ENCODE results near the gene TUT7.
"Not testable (repeated sequence)": the region's sequence is repeated elsewhere in the genome, so short reads cannot be mapped to it uniquely, and the experiment has no call there.

Gene TUT7

GRCh38 chr9:86303316-86303975 lies 50.8 kb downstream of the TUT7 start:
- no peak for DNase-seq

GRCh38 chr9:86301686-86302085 lies 52.5 kb downstream of the TUT7 start:
- DNase-seq, result no peak

- no peak for DNase-seq
Observed at GRCh38 chr9:86300701-86301100, 53.5 kb downstream of the TUT7 start.

GRCh38 chr9:86298873-86299272 lies 55.3 kb downstream of the TUT7 start:
- no peak for DNase-seq

- DNase-seq, result not testable (repeated sequence)
Observed at GRCh38 chr9:86290341-86290740, 63.9 kb downstream of the TUT7 start.

DNA sequence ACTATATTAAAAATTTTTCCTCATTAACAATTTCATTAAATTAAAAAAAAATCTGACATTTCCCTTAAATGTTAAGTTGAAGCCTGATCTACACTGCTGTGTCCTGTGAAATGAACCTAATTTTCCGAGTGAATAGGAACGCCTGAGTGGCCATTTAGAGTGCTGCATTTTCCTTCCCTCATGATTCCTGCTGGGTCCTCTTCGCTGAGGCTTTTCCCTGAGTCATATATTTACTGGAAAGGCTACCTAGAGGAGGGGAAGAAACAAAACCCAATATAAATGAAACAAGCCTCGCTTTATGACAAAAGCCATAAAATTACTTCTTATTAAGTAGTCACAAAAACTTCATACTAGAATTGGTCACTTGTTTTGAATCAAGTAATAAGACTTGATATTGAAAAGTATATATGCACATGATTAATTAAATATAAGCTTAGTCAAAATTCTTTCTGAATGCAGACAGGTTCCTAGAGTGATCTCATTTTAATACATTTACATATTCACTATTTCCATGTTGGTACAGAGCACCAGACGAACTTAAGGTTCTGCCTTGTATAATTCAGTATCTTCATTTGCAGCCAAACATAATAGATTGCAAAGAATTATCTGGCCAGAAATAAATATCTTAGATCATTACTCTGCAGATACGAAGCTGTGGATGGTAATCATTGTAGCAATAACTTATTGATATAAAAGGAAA lies 65.6 kb downstream of the TUT7 start:
- no peak for DNase-seq

- peak in 1 of 2 experiments; percentile 37 for DNase-seq
Observed at GRCh38 chr9:86287013-86287412, 67.2 kb downstream of the TUT7 start.

DNA sequence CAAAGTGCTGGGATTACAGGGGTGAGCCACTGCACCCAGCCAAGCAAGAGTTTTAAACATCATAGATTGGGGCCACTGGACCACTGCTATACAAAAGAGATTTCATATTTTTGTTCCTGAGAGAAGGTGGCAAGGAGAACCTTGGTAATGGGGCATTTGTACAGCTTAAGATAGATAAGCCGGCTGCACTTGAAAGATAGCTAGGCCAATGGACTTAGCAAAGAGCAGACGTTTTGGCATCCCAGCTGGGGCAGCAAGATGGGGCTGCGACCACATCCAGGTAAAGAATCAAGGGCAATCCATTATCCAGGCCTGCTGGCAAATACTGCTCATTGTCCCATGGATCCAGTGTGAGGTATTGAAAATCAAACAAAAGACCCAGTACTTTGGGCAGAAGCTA lies 67.9 kb downstream of the TUT7 start:
- DNase-seq, result no peak

- no peak for DNase-seq
Observed at GRCh38 chr9:86285261-86285660, 68.9 kb downstream of the TUT7 start.

DNA sequence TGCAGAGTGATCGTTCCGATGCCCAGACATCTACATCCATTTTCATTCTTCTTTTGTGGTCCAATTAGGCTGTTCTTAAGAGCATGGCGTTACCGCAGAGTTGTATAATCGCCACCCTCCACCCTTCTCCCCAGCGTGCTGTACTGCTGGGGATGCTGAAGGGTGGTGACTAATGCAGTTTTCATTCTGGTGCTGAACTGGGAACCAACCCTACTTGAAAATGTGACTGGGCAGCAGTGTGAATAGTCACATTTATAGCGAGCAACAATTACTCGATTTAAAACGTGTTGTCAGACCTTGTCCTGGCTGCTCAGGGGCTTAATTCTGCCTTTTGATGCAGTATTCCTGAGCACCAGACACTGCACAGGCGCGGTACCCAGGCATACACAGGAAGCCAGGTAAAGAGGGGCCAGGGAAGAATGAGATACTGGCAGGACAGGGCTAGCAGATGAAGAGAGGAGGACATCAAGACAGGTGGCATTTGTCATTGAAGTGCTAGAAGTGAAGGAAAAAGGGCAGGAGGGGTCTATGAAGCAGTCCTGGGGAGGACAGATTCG lies 71.2 kb downstream of the TUT7 start:
- peak in 1 of 2 experiments; percentile 49 for DNase-seq

- peak; percentile 79 to 89 for DNase-seq
Observed at GRCh38 chr9:86282077-86282978, 71.9 kb downstream of the TUT7 start, which contains the start of gene ISCA1. Gene ISCA1, minus strand, starts transcription at chr9:86282538. Its CDS starts 80 bp downstream, at chr9:86282458.

GRCh38 chr9:86281593-86282076 lies 72.6 kb downstream of the TUT7 start:
- peak in 1 of 2 experiments; percentile 33 for DNase-seq

DNA sequence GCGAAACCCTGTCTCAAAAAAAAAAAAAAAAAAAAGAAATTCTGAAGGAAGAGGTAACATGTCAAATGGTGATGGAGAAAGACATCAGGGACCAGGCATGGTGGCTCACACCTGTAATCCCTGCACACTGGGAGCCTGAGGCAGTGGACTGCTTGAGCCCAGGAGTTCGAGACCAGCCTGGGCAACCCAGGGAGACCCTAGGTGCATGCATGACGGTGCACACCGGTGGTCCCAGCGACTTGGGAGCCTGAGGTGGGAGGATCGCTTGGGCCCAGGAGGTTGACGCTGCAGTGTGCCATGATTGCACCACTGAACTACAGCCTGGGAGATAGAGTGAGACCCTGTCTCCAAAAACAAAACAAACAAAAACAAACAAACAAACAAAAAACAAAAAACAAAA lies 73.6 kb downstream of the TUT7 start:
- DNase-seq, result no peak

DNA sequence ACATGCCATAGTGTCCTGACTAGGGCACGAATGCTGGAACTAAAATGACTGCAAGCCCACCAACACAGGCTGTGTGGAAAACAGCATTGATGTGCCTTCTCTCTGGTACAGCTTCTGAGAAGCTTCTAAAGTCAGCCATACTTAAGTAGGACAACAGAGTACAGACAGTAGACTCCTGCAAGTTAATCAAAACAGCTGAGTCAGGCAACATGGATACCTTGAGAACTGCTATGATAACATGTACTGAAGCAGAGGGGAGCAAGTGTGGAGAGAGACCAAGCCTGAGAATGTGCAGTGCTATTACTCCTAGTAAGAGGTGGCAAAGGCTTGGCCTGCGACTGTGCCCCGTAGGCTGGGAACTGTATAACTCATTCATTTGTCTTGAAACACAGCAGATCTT lies 74.4 kb downstream of the TUT7 start:
- no peak for DNase-seq

DNA sequence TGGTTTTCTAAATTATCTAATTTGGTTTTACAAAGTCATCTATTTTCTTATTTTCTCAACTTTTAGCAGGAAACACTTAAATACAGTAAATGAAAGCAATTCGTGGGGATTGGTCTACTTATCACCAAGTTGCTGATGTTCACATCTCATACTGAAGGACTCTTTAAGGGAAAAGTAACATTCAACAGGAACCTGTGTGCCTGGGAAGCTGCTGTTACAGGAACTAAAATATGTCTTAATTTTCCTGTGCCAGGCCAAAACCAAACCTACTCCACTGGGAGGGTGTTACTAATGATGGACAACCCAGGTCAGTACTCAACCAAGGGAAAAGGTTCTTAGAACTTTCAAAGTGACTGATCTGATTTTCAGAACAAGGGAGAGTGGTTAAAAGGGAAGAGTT lies 77.1 kb downstream of the TUT7 start:
- no peak for DNase-seq

DNA sequence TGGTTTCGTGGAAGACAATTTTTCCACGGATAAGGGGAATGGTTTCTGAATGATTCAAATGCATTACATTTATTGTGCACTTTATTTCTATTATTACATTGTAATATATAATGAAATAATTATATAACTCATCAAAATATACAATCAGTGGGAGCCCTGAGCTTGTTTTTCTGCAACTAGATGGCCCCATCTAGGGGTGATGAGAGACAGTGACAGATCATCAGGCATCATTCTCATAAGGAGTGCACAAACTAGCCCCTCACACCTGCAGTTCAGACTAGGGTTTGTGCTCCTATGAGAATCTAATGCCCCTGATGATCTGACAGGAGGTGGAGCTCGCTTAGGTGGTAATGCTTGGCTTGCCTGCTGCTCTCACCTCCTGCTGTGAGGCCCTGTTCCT lies 78.2 kb downstream of the TUT7 start:
- no peak for DNase-seq

DNA sequence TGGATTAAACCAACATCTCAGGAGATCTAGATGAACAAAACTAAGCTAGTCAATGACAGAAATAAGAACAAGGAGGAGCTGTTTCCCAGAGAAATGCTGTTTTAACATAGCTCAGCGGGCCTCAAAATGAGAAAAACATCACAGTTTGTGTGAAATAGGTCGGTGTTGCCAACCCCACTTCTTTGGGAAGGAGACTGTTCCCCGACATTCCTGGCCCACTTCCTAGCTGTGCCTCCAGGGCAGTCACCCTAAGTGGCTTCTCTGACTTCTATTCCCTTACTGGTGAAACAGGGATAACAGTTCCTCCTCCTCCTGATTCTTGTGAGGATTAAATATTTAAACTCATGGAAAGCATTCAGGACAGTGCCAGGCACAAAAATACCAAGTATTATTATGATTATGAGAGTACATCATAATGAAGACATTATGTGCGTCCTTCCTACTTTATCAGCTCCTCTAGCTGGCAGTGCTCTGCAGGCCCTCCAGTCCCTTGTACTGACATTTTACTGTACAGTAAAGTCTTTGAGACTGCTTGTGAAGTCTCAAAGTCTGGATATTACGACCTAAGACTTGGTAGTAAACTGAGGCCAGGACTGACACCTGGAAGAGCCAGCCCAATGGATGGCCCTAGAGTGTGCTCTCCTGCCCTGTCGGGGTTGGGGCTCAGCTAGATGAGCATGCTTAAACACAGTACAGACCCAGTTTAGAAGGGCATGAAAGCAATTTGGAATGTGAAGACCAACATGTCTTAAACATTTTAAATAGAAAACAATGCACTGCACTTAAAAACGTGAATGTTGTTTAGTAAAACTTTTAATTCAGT lies 79.2 kb downstream of the TUT7 start:
- DNase-seq, result no peak

DNA sequence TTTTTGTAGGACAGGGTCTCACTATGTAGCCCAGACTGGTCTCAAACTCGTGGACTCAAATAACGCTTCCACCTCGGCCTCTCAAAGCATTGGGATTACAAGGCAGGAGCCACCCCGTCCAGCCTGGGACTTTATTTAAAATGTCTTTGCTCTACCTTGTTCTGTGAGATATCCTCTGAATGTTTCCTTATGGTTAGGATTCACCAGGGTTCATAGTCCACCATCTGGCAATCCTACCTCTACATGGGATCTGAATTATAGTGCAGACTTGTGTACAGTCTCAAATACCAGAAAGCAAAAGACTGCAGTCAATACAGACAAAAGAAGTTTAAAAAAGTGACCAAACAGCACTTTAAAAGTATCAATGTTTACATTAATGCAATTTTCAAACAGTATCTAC lies 82.0 kb downstream of the TUT7 start:
- DNase-seq, result no peak

- no peak for DNase-seq
Observed at GRCh38 chr9:86263876-86264275, 90.3 kb downstream of the TUT7 start.

- DNase-seq, result no peak
Observed at GRCh38 chr9:86262492-86262891, 91.7 kb downstream of the TUT7 start.

DNA sequence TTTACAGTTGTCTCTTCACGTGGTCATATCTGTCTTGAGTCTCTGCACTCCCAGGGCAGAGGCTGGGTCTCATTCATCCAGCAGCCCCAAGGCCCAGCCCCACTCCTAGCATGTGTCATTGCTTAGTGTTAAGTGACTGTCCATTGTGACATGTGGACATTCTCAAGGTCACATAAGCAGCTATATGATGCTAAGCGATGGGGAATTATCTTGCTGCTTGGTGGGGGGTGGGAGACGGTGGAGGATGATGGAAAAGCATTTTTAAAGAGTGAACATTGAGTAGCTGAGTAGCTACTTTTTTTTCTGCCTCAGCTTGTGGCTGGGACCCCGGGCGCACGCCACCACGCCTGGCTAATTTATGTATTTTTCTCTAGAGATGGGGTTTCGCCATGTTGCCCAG lies 94.7 kb downstream of the TUT7 start, which contains the start of gene C9orf153:
Gene C9orf153 (minus strand): TSS at position 101 of the 400 bp plus-strand sequence. CDS start 30,054 bp downstream, outside the sequence.
- DNase-seq, result no peak

DNA sequence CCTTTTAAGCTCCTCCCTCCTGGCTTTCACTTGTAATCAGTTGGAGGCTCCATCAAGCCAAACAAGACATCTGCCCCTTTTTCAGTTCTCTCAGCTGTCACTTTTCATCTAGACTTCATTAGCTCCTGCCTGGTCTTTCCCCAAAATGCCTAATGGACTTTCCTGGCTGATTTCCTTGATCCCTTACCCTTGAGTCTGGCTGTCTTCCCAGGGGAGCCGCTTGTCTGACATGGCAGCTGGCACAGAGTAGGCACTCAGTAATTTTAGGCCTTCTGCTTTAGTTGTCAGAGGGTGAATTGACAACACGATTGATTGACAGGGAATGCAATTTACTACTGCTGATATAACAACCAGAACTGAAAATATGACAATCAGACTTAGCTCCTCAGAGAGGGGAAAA lies 96.8 kb downstream of the TUT7 start:
- no peak for DNase-seq

Measured in SW 1271 (cell line).